Activated CD8-positive, alpha-beta memory T cell treated with anti-CD3 and anti-CD28 coated beads, Interleukin-2, amount 50 U/mL, for 24 hours (primary cell): Measurements from ENCODE around the gene GLIS2.
A peak's percentile ranks its signal among the peaks of the same experiment; 100 is the strongest.

Experiments used
- DNase-seq: peaks from one replicate; pipeline ENCODE4 v3.0.0-alpha.2; 2020; ENCODE audit errors: extremely low read depth

The GLIS2 gene

GRCh38 chr16:4297480-4297879 is 18.4 kb upstream of the GLIS2 start:
- DNase-seq = no peak

GRCh38 chr16:4298761-4299522 is 16.9 kb upstream of the GLIS2 start:
- no peak for DNase-seq

- no peak for DNase-seq
Observed at GRCh38 chr16:4301177-4301576, 14.7 kb upstream of the GLIS2 start.

- no peak for DNase-seq
Observed at GRCh38 chr16:4301968-4302367, 13.9 kb upstream of the GLIS2 start.

GRCh38 chr16:4303973-4304372 is 11.9 kb upstream of the GLIS2 start:
- DNase-seq = no peak

GRCh38 chr16:4306470-4307214 is 9.2 kb upstream of the GLIS2 start:
- no peak for DNase-seq

GRCh38 chr16:4307215-4308037 is 8.4 kb upstream of the GLIS2 start:
- DNase-seq = peak; percentile 79

GRCh38 chr16:4309102-4309832 is 6.6 kb upstream of the GLIS2 start:
- no peak for DNase-seq

- no peak for DNase-seq
Observed at GRCh38 chr16:4309833-4310266, 6.0 kb upstream of the GLIS2 start.

- DNase-seq = no peak
Observed at GRCh38 chr16:4313563-4314531, 2.0 kb upstream of the GLIS2 start.

- no peak for DNase-seq
Observed at GRCh38 chr16:4314532-4315185, 1.2 kb upstream of the GLIS2 start.

GRCh38 chr16:4316108-4316863 is 419 bp downstream of the GLIS2 start:
- DNase-seq = no peak

- no peak for DNase-seq
Observed at GRCh38 chr16:4316864-4317531, 1.1 kb downstream of the GLIS2 start.

GRCh38 chr16:4317532-4318450 is 1.9 kb downstream of the GLIS2 start:
- no peak for DNase-seq

GRCh38 chr16:4318451-4318910 is 2.6 kb downstream of the GLIS2 start:
- no peak for DNase-seq

GRCh38 chr16:4318967-4319366 is 3.1 kb downstream of the GLIS2 start:
- no peak for DNase-seq
